NCI-H1930 (cell line): Measurements from ENCODE around the gene ATP5IF1.

Experiments used
- DNase-seq, 2 experiments: peaks; one replicate each; lab custom pipeline; 2025; lab: John Stamatoyannopoulos, UW

Gene ATP5IF1

DNA sequence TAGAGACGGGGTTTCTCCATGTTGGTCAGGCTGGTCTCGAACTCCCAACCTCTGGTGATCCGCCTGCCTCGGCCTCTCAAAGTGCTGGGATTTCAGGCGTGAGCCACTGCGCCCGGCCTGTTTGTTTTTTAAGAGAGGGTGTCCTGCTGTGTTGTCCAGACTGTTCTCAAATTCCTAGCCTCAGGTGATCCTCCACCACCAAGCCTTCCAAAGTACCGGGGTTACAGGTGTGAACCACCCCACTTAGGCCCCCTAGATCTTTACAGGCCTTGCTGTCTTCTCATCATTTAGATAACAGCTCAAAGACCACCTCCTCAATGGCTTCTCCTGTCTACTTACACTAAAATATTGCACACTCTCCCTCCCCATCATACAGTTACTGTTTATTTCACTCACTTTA is 29.7 kb downstream of the ATP5IF1 start:
- DNase-seq: no peak

DNA sequence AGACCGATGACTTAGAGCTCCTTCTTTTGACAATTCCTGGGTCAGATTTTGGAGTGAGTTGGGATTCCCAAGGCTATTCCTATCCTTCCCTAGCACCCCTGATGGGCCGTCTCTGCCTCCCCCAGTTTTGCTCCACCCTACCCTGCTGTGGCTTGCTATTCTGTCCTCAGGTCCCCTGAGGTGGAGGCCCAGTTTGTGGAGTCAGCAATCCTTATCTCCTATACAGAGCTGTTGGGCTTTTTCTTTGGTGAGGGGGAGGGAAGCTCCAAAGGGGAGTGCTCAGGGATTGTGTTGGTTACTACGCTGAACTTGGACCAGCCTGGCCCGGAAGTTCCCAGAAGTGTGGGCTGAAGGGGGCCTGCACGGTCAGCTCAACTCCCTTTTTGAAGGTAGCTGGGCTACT is 31.0 kb downstream of the ATP5IF1 start:
- DNase-seq: no peak

DNA sequence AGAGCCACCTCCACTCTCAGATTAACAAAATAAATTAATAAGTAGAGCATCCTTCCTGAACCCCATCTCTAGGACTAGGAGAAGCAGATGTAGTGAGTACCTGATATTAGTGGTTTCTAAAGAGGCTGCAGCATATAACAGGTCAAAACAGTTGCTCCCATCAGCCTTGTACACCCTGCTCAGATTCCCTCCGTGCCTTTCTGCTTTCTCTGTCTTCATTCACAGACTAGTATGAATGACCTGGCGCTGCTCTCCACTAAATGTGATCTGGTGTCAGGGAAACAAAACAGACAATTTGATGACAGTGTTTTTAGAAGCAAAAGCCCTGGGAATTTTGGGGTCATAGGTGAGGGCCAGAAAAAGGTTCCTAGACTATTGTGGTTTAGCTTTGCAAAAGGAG is 31.7 kb downstream of the ATP5IF1 start:
- DNase-seq: no peak

DNA sequence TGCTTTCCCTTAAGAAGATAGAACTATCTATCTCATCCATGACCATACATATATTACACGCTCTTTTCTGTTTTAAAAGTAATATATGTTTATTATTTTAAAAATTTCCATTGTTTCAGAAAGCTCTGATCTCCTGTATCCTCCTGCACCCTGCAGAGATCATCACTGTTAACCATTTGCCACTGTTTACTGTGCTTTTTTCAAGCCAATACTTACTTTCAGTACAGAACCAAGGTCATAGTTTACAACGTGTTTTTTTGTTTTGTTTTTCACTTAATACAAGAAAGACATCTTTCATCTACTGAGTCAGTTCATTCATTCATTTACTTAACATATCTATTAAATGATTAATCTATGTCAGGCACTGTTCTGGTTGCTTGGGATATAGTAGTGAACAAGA is 33.6 kb downstream of the ATP5IF1 start:
- no peak for DNase-seq

DNA sequence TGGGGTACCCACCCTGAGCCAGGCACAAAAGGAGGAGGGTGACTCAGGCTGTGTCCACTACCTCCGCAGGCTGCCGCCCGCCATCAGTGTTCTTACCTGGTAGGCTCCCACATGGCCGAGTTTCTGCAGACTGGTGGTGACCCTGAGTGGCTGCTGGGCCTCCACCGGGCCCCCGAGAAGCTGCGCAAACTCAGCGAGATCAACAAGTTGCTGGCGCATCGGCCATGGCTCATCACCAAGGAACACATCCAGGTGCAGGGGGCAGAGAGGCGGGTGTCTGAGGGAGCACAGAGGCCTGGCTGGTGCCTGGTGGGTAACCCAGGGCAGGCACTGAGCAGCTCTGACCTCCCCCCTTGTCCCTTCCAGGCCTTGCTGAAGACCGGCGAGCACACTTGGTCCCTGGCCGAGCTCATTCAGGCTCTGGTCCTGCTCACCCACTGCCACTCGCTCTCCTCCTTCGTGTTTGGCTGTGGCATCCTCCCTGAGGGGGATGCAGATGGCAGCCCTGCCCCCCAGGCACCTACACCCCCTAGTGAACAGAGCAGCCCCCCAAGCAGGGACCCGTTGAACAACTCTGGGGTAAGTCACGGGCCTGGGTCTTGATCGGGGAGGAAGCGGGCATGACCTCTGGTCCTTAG is 36.4 kb downstream of the ATP5IF1 start:
- no peak for DNase-seq

DNA sequence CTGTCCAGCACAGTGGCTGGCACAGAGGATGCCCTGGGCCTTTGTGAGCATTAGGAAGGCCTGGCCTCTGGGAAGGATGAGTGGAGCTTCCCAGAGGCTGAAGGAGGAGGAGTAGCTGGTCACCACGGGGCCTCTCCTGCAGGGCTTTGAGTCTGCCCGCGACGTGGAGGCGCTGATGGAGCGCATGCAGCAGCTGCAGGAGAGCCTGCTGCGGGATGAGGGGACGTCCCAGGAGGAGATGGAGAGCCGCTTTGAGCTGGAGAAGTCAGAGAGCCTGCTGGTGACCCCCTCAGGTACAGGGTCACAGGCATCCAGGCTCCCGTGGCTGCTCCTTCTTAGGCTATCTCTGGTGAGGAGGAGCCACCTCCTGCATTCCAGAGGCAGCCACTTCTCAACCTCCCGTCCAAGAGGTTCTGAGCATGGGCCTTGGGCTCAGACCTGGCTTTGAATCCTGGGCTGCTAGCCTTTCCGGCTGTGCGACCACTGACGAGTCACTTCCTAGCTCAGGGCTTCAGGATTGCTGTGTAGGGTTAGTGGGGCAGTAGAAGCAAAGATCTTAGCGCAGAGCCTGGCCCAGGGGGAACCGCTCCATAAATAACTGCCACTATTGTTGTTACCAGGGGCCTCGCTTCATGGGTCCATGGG is 37.4 kb downstream of the ATP5IF1 start:
- DNase-seq: no peak

DNA sequence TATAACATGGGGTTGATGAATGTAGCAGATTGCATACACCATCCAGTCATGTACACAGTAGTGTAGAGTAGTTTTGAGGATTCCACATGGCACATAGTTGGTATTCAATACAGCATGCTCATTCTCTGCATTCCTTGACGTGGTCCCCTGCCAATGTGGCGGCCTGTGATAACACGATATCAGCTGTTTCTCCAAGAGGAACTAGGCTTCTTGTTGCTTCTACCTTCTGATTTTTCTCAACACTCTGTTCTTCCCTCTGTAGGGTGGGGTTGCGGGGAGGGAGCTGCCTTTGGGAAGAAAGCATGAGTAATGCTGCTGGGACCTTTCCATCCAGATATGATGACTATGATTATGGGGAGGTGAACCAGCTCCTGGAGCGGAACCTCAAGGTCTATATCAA is 42.8 kb downstream of the ATP5IF1 start:
- DNase-seq: no peak

DNA sequence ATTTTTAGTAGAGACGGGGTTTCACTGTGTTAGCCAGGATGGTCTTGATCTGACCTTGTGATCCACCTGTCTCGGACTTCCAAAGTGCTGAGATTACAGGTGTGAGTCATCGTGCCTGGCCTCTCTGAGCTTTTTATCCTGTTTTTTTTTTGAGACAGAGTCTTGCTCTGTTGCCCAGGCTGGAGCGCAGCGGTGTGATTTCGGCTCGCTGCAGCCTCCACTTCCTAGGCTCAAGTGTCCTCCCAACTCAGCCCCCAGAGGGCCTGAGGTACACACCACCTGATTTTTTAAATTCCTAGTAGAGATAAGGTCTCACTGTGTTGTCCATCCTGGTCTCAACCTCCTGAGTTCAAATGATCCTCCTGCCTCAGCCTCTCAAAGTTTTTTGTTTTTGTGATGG is 43.8 kb downstream of the ATP5IF1 start:
- DNase-seq: no peak

DNA sequence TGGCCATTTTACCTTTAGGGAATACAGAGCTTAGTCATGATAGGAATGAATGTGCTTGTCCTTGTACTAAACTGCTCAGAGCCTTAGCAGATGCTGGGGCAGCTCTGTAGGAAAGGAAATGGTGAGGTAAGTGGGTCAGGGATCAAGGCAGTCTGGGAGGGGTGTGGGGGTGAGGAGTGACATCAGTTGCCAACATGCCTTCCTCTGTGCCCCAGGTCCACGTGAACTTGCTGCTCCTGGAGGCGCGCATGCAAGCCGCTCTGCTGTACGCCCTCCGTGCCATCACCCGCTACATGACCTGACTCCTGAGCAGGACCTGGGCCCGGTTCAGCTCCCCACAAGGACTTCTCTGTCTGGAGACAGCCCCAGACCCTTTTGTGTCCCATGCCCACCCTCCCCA is 44.6 kb downstream of the ATP5IF1 start:
- no peak for DNase-seq

DNA sequence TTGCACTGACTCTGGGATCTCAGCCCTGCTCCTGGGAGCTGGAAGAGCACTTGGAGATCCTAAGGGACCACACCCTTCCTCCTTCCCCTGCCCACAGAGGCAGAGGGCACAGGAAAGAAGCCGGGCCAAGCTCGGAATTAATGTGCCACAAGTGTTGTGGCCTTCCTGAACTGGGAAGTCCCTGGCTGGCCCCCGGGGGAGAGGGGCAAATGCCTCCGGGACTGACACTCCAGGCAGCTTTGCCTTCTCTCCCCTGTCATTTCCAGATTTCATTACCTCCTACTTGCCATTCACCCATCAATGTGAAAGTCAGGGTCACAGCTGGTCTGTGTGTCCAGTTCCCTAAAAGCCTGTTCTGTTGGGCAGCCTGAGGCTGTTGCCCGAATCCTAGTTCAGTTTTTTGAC is 45.1 kb downstream of the ATP5IF1 start:
- no peak for DNase-seq

DNA sequence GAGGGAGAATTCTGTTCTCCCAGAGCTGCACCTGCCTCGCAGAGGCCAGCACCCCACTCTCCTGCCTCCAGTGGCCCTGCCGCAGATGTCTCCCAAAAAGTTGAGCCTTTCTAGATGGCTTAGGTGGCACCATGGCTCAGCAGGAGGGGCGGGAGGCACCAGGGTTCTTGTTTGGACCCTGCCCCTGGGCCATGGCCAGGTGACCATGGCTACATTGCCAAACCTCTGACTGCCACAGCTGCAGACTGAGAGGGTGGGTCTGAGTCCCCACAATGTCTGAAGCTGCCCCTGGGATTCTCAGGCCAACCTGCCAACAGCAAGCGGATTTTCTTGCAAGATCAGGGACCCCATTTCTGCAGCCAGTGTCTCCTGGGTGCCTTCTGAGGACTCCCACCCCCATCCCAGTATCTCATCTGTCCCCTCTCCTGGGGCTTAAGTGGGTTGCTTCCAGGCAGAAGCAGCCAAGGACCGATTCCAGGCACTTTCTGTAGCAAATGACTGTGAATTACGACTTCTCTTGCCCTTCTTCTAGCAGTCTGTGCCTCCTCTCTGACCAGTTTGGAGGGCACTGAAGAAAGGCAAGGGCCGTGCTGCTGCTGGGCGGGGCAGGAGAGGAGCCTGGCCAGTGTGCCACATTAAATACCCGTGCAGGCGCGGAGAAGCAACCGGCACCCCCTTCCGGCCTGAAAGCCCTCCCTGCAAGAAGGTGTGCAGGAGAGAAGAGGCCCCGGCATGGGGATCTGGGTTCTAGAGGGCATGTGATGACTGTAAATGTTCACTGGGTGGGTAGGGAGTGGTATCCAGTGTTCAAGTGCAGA is 45.9 kb downstream of the ATP5IF1 start:
- no peak for DNase-seq

DNA sequence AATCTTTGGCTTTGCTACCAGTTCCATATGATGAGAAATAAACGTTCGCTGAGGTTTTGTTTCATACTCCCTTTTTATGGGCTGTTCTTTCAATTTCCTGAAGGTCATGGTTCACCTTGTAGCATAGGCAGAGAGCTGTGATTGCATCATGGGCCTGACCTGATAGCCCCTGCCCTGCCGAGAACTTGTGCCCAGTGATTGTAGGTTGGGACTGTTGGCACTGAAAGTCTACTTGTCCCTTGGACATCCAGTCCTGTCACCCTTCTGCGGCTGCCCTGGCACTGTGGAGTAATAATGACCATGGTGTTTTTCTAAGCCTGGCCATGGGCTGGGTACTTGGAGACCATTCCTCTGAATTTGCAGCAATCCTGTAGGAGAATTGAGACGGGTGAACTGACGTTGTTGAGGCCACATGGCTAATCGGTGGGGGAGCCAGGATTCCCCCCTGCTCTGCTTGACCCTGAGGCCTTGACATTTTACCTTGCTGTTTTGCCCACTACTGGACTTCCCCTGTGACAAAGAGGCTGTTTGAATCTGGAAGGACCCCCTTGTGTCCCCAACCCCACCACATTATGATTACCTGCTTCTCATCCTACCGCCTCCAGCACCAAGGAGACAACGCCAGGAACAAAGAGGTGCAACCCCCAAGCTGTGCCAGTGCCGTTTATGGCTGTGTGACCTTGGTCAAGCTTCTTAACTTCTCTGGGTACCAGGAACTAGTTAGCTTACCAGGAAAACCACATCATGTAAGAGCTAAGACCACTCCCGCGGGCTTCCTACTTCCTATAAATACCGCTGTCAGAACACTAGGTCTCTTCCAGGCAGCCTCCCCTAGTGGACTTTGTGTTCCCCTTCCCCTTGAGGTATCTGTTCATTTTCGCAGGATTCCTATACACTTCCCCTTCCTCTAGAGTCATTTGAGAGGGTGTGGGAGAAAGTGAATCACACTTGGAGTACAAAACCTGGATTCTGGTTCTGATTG is 46.8 kb downstream of the ATP5IF1 start:
- DNase-seq: no peak

DNA sequence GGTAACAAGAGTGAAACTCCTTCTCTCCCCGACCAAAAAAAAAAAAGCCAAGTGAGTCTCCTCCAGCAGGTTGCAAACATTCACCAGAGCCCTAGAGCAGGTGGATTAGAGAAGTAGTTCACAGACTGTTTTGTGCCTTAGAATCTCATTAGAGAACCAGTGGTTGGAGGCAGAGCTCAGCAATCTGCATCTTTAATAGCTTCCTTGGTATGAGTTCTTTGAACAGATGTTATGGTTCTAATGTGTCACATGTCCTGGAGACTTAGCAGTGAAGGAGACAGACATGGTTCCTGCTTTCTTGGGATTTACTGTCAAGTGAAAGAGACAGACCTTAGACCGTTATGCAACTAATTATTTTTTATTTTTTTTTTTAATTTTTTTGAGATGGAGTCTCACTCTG is 50.2 kb downstream of the ATP5IF1 start:
- DNase-seq: no peak
